Activated CD4-positive, alpha-beta T cell treated with anti-CD3 and anti-CD28 coated beads, Interleukin-2, amount 50 U/mL, for 1 hour (primary cell): ENCODE results near the gene NID1.
"Not testable (repeated sequence)": the region's sequence is repeated elsewhere in the genome, so short reads cannot be mapped to it uniquely, and the experiment has no call there.

Experiments
- DNase-seq: peaks from one replicate; pipeline ENCODE4 v3.0.0-alpha.2; 2020

NID1 gene

GRCh38 chr1:236091933-236092318, 27.0 kb upstream of the NID1 start:
- no peak for DNase-seq

DNA sequence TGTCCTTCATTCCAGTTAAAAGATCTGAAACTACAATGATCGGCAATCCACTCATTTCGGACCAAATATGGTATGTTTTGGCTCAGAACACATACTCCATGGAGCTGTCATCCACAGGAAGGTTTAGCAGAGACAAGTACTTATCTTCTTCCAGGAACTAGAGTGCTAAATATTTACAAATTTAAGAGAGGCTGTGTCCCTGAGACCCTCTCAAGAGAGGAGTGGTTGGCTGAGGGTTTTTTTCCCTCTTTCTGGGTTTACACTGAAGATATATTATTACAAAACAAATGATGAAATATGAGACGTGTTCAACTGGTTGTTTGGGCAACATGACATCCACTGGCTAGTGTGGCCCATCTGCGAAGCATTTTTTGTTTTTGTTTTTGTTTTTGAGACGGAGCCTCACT, 25.9 kb upstream of the NID1 start:
- no peak for DNase-seq

DNA sequence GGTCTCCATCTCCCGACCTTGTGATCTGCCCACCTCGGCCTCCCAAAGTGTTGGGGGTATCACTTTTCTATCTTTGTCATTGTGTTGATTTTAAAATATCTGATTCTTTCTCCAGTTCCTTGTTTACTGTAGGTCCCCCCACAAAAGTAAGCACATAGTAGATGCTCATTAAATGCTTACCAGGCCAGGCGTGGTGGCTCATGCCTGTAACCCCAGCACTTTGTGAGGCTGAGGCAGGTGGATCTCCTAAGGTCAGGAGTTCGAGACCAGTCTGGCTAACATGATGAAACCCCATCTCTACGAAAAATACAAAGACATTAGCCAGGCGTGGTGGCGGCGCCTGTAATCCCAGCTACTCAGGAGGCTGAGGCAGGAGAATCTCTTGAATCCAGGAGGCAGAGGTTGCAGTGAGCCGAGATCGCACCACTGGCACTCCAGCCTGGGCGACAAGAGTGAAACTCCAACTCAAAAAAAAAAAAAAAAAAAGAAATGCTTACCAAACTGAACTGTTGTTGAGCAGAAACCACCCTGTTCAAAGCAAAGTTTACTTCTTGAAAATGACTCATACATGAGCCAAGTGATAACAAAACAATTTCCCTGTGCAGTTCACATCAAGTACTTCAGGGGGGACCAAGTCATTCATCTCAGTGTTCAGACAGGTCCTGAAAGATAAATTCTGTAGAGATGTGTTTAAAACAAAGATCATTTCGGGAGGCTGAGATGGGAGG, 24.3 kb upstream of the NID1 start:
- DNase-seq, result no peak

- no peak for DNase-seq
These were observed 21.6 kb upstream of the NID1 start for GRCh38 chr1:236086537-236086936.

GRCh38 chr1:236085545-236086159, 20.8 kb upstream of the NID1 start:
- DNase-seq, result no peak

DNA sequence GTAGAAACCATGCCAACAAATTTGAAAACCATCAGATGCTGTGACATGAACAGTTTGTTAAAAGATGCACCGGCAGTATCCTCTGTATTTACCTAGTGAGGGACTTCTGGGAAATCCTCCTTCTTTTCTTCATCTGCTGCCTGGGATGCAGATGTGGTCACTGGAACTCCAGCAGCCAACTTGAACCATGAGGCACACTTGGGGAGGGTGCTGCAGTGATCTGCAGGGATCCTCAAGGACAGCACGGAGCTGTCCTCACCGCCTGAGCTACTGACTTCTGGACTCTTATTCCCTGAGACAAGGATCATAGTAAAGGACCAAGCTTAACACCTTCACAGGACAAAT, 19.5 kb upstream of the NID1 start:
- no peak for DNase-seq

DNA sequence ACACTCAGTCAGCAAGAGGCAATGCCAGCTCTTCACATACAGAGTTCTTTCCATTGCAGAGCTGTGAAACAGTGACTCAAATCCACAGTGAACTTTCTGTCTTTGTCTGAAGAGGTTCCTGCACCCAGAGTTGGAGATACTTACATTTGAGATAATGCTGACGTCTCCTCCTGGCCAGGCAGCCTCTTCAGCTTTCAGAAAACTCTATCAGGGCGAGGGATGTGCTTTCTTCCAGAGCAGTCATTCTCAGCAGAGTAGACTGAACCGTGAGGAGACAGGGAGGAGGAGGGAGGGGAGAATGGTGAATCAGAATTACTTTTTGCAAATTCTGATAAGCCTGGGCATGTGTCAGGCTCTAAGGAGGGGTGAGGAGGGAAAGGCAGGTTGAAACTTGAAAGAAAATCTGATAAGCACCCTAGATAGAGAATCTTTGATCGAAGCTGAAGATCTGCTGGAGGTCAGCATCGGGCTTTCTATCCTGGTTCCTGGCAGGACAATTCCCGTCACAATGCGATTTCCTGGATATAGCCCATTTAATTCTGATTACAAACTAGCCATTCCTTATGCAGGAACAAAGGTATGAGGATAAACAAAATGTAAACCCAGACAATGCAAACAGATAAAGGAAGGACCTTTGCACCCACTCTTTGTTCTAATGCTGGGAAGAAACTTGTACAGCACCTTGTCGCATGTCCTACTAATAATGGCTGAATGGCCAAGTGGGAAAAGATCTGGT, 18.9 kb upstream of the NID1 start:
- DNase-seq, result no peak

DNA sequence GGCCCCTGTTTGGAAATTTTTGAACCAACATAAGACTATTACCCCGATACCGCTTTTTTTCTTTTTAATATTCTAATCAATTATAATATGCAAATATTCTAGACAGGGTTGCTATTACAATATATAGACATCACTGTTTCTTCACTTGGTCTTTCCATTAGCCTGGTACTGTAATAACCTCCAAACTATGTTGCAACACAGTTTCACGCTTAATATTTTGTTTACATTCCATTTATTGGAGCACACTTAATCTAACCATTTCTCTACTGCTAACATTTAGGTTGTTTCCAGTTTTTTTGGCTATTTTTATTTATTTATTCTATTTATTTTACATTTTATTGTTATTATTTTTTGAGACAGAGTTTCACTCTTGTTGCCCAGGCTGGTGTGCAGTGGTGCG, 17.6 kb upstream of the NID1 start:
- DNase-seq, result no peak

GRCh38 chr1:236081546-236082227, 16.8 kb upstream of the NID1 start:
- no peak for DNase-seq

- no peak for DNase-seq
These were observed 14.8 kb upstream of the NID1 start for GRCh38 chr1:236079703-236080102.

GRCh38 chr1:236078993-236079392, 14.1 kb upstream of the NID1 start:
- DNase-seq, result no peak

- DNase-seq, result not testable (repeated sequence)
These were observed 13.2 kb upstream of the NID1 start for GRCh38 chr1:236078077-236078476.

- no peak for DNase-seq
These were observed 11.0 kb upstream of the NID1 start for GRCh38 chr1:236075848-236076247.

GRCh38 chr1:236073307-236073897, 8.5 kb upstream of the NID1 start:
- no peak for DNase-seq

- DNase-seq, result no peak
These were observed 7.1 kb upstream of the NID1 start for GRCh38 chr1:236072001-236072400.

DNA sequence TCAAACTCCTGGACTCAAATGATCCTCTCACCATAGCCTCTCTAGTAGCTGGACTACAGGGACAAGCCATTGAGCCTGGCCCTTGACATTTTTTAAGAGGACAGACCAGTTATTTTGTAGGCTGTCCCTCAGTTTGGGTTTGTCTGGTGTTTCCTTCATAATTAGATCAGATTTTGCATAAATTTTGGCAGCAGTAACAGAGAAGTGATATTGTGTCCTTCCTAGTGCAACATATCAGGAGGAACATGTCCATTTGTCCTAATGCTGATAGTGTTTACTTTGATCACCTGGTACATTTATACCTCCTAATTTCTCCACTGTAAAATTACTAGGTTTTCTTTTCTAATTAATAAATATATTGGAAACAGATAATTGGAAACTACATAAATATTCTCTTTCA, 5.9 kb upstream of the NID1 start:
- DNase-seq, result no peak

- no peak for DNase-seq
These were observed 4.9 kb upstream of the NID1 start for GRCh38 chr1:236069796-236070195.

DNA sequence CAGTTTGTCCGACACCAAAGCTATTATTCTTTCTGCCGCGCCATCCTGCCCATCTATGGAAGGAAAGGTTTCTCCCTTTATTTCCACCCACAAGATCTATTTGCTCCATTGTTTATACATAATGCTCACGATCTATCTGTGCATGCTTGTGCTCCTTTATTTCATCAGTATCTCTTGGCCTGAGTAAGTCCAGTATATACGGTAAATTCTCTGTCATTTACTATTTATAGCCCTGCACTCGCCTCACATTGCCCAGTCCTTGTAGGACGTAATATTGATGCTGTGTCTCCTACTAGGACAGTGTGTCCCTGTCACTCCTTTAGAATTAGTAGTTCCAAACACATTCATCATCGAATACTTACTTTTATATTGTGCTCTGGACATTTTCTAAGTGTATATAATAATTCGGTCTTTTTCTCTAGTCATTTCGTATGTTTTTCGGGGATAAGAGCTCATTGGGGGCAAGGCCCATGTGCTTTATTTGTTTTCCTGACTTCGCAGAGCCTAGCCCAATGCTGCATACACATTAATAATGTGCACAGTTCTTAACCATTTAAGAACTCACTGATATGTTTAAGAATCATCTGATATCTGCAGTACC, 3.1 kb upstream of the NID1 start:
- DNase-seq, result no peak

DNA sequence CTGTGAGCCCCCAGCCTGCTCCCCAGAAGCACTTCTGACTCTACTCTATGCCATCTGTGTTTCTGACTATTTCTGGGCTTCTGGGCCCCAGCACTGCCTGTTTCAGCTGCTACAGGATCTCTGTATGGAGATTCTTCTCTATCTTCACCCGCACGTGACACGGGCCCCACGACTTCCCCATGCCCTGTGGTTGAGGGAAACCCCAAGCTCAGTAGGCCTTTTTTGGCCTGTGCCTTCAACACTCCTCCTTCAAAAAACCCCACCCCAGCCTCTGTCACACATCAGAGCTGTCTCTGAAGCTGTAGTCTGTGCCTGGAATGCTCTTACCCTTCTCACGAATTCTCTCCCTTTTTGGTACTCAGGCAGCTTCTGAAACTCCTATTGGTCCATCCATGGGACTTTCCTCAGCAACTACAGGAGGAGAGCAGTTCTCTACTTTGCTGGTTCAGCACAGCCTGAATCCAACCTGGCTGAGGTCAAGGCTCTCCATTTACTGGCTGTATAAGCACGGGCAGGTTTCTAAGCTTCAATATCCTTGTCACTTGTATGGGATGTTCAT, 2.0 kb upstream of the NID1 start:
- DNase-seq, result peak; percentile 59

- no peak for DNase-seq
These were observed 1.2 kb upstream of the NID1 start for GRCh38 chr1:236066054-236066453.

- no peak for DNase-seq
These were observed 667 bp upstream of the NID1 start for GRCh38 chr1:236065509-236066005.

DNA sequence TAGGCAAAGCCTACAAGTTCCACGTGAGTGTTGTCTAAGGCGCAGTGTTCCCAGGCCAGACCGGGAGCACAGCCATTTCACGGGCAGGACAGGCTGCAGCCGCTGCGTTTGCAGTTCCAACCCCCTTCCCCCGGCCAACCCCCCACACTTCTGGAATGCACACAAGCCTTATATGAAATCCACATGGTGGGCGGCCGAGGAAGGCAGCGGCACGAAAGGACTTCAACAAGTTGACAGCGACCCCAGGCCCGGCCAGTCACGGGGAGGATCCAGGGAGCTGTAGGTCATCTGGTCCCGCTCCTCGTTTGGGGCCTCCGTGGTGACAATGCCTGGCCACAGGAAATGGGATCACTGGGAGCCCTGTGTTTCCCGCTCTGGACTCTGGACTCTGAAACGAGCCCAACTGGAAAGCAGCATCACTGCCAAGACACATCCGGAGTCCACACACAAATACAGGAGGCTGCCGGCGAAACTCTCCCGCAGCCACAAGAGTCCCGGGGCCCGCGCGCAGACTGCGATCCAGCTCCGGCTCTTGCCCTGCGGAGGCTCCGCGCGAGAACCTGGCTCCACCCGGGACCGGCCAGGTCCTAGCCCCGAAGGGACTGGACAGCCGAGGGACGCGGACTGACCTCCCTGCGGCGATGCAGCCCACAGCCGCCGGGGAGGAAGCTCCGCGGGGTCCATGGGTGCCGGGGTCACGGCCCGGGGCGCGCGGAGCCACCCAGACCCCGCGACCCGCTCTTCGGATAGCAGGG, 794 bp downstream of the NID1 start:
- peak; percentile 16 for DNase-seq
